GM12874 (cell line): Measurements from ENCODE around the gene SMYD5.

Experiments
- CTCF ChIP-seq: IDR thresholded peaks from 2 replicates; pipeline ENCODE4 v1.5.1; 2011; ENCODE audit warnings: low read depth, mild to moderate bottlenecking, control low read depth, low read length, moderate library complexity; ENCODE audit not compliant: insufficient read depth

The SMYD5 gene

GRCh38 chr2:73238976-73239375 lies 24.9 kb downstream of the SMYD5 start:
- no peak for TF ChIP-seq CTCF

GRCh38 chr2:73239776-73240175 lies 25.7 kb downstream of the SMYD5 start:
- TF ChIP-seq CTCF: no peak

- no peak for TF ChIP-seq CTCF
Measured at GRCh38 chr2:73243884-73244570, 30.0 kb downstream of the SMYD5 start.

GRCh38 chr2:73244580-73244979 lies 30.5 kb downstream of the SMYD5 start:
- TF ChIP-seq CTCF: no peak

- no peak for TF ChIP-seq CTCF
Measured at GRCh38 chr2:73246850-73247249, 32.8 kb downstream of the SMYD5 start.

GRCh38 chr2:73249636-73250035 lies 35.6 kb downstream of the SMYD5 start:
- no peak for TF ChIP-seq CTCF

GRCh38 chr2:73250872-73251846 lies 37.1 kb downstream of the SMYD5 start:
- no peak for TF ChIP-seq CTCF
